SU-DHL-6 (cell line): Measurements from ENCODE around the gene CTU1.

Source experiments
- EZH2phosphoT487 ChIP-seq: fragments of 200-600 bp; sonication (generic), shearing (Covaris generic); conservative IDR thresholded peaks from 2 replicates; pipeline ENCODE4 v1.6.1; 2018; ENCODE audit warnings: mild to moderate bottlenecking, antibody characterized with exemption, low read length, moderate library complexity, mixed read lengths
- TF ChIP-seq, protein P1 (sequence below): fragments of 200-600 bp; sonication (generic); IDR thresholded peaks from one replicate; pipeline ENCODE4 v1.5.1; 2017; ENCODE audit warnings: antibody characterized with exemption, mild to moderate bottlenecking, low read length, moderate library complexity; ENCODE audit not compliant: insufficient read depth, poor library complexity, severe bottlenecking

DNA sequence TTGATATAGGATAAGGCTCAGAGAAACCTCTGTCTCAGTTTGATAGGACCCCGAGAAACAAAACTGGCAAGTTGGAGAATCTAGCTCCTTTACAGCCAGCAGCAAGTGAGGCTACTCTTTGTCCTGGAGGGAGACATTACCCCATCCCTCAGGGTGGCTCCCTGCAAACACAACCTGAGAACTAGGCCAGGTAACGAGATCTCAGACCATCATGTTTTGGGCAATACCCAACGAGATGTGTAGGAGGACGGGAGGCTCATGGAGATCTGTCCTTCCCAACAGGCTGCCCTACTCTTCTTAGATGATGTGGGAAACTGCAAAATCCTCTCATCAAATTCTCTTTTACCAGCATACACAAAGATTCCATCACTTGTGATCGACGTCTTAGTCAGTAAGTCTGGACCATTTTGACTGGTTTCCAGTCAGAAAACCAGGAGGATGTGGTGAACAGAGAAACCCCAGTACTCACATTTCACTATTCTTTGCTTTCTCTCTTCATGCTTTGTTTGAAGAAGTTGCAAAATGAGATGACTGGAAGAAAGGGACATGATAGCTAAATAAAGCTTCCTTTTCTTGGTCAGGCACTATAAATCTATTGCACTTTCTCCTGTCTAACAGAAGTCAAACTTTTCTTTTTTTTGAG is 6.0 kb upstream of the CTU1 start:
- TF ChIP-seq EZH2phosphoT487, result no peak
- TF ChIP-seq, protein P1, sequence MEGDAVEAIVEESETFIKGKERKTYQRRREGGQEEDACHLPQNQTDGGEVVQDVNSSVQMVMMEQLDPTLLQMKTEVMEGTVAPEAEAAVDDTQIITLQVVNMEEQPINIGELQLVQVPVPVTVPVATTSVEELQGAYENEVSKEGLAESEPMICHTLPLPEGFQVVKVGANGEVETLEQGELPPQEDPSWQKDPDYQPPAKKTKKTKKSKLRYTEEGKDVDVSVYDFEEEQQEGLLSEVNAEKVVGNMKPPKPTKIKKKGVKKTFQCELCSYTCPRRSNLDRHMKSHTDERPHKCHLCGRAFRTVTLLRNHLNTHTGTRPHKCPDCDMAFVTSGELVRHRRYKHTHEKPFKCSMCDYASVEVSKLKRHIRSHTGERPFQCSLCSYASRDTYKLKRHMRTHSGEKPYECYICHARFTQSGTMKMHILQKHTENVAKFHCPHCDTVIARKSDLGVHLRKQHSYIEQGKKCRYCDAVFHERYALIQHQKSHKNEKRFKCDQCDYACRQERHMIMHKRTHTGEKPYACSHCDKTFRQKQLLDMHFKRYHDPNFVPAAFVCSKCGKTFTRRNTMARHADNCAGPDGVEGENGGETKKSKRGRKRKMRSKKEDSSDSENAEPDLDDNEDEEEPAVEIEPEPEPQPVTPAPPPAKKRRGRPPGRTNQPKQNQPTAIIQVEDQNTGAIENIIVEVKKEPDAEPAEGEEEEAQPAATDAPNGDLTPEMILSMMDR, result no peak
